K562 (cell line): ENCODE measurements around the gene SLFN12.

Experiments
- EP300 ChIP-seq: IDR thresholded peaks from 2 replicates; pipeline ENCODE4 v1.6.1; 2012; ENCODE audit warnings: low read length, improper control_type of control experiment
- GABPB2 ChIP-seq: fragments of 250-450 bp; sonication (Bioruptor Pico); conservative IDR thresholded peaks from 2 replicates; pipeline ENCODE4 v1.5.1; 2021; ENCODE audit warnings: mild to moderate bottlenecking
- KLF13 ChIP-seq: fragments of 450-650 bp; IDR thresholded peaks from 2 replicates; pipeline ENCODE4 v1.6.1; 2016; ENCODE audit warnings: missing genetic modification characterization, low read depth, mild to moderate bottlenecking, missing compliant biosample characterization, moderate library complexity, borderline replicate concordance
- MAFK ChIP-seq: IDR thresholded peaks from 2 replicates; pipeline ENCODE4 v1.6.1; 2011; ENCODE audit warnings: low read length, improper control_type of control experiment
- POLR2AphosphoS5 ChIP-seq: IDR thresholded peaks from 2 replicates; pipeline ENCODE4 v1.6.1; 2011; ENCODE audit warnings: mild to moderate bottlenecking, low read depth, low read length, moderate library complexity; ENCODE audit not compliant: control insufficient read depth, insufficient read depth
- RAD51 ChIP-seq: fragments of 450-650 bp; IDR thresholded peaks from 2 replicates; pipeline ENCODE4 v1.7.1; 2016; ENCODE audit warnings: low read depth, mild to moderate bottlenecking, borderline replicate concordance
- SIN3A ChIP-seq, 2 experiments: fragments of 150-350 bp in 1 of 2; IDR thresholded peaks; 2 replicates each; pipeline ENCODE4 v1.6.1; 2011 to 2016; ENCODE audit warnings: borderline replicate concordance in 2 of 2, low read depth in 2 of 2, low read length in 2 of 2, mild to moderate bottlenecking in 2 of 2, moderate library complexity in 2 of 2; ENCODE audit not compliant: control insufficient read depth in 1 of 2
- SPI1 ChIP-seq: IDR thresholded peaks from 2 replicates; pipeline ENCODE4 v1.6.1; 2011; ENCODE audit warnings: low read depth, low read length, control low read depth, borderline replicate concordance
- SREBF2 ChIP-seq: sonication (generic); formaldehyde crosslinking; IDR thresholded peaks from 2 replicates; pipeline ENCODE4 v1.4.0; 2020; ENCODE audit warnings: mild to moderate bottlenecking, missing genetic modification reagents
- ZBTB8A ChIP-seq: fragments of 450-650 bp; IDR thresholded peaks from 2 replicates; pipeline ENCODE4 v1.6.1; 2018; ENCODE audit warnings: mild to moderate bottlenecking, moderate library complexity; ENCODE audit not compliant: partially characterized antibody
- ZNF766 ChIP-seq: fragments of 200-800 bp; sonication (Bioruptor generic); conservative IDR thresholded peaks from 2 replicates; pipeline ENCODE4 v1.6.1; 2016; ENCODE audit warnings: missing genetic modification characterization, missing compliant biosample characterization
- TF ChIP-seq, protein P1 (sequence below): sonication (generic); formaldehyde crosslinking; IDR thresholded peaks from 2 replicates; pipeline ENCODE4 v1.8.1; 2022; ENCODE audit warnings: missing genetic modification reagents
- TF ChIP-seq, protein P2 (sequence below), 3 experiments: IDR thresholded peaks in 2 of 3; conservative IDR thresholded peaks in 1 of 3; 2 replicates each; pipeline ENCODE4 v1.5.1; 2011 to 2012; ENCODE audit warnings: low read length in 3 of 3, mild to moderate bottlenecking in 3 of 3, control low read depth in 2 of 3, improper control_type of control experiment in 1 of 3, inconsistent platforms in 1 of 3, low read depth in 1 of 3, mixed read lengths in 1 of 3, moderate library complexity in 1 of 3; ENCODE audit not compliant: insufficient read depth in 2 of 3
- TF ChIP-seq, protein P3 (sequence below): sonication (generic); formaldehyde crosslinking; IDR thresholded peaks from 2 replicates; pipeline ENCODE4 v1.5.0; 2020; ENCODE audit warnings: missing genetic modification reagents

DNA sequence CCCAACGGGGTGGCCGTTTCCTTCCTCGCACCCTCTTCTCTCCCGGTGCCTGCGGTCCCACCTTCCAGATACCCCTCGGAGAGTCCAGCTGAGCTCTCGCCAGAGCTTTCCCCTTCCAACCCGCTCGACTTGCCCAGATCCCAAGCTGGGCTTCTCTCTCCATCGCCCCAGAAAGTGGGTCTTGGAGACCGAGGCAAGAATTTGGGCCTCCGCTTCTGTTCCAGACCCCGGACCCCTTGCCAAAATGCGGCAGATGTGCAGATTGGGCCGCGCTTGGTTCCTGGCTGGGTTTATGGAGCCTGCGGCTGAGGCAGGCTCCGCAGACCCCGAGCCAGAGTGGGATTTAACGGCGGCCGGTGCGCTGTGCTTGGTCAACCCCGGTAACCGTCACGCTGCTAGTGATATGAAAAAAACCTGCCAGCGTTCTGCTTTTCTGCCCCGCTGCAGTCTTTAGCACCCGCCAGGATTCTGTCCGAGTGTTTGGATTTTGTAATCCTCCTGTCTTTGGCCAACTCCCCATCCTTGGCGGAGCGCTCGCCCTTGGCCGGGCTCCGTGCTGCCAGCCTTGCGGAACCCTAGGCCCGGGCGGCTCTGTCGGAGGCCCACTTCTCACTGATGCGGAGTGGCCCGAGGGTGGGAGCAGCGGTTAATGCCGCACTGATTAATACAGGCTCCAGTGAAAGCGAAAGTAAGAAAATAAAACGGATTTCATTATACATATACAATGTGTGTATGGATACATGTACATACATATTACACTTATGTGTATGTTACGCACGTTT is 58.1 kb downstream of the SLFN12 start:
- TF ChIP-seq SPI1 (no peak), ZBTB8A (no peak), POLR2AphosphoS5 (no peak), RAD51 (no peak), SREBF2 (CRISPR knock-in tag) (no peak), MAFK (no peak), ZNF766 (CRISPR knock-in tag) (no peak), SIN3A (IDR thresholded peaks at IDR 0.05; ENCODE audit: borderline replicate concordance in 2 of 2, control insufficient read depth in 1 of 2, low read depth in 2 of 2, low read length in 2 of 2) (no peak), EP300 (no peak), KLF13 (tag) (no peak), GABPB2 (CRISPR knock-in tag) (no peak)
- TF ChIP-seq, protein P1, sequence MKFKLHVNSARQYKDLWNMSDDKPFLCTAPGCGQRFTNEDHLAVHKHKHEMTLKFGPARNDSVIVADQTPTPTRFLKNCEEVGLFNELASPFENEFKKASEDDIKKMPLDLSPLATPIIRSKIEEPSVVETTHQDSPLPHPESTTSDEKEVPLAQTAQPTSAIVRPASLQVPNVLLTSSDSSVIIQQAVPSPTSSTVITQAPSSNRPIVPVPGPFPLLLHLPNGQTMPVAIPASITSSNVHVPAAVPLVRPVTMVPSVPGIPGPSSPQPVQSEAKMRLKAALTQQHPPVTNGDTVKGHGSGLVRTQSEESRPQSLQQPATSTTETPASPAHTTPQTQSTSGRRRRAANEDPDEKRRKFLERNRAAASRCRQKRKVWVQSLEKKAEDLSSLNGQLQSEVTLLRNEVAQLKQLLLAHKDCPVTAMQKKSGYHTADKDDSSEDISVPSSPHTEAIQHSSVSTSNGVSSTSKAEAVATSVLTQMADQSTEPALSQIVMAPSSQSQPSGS (CRISPR knock-in tag) = no peak
- TF ChIP-seq, protein P2, sequence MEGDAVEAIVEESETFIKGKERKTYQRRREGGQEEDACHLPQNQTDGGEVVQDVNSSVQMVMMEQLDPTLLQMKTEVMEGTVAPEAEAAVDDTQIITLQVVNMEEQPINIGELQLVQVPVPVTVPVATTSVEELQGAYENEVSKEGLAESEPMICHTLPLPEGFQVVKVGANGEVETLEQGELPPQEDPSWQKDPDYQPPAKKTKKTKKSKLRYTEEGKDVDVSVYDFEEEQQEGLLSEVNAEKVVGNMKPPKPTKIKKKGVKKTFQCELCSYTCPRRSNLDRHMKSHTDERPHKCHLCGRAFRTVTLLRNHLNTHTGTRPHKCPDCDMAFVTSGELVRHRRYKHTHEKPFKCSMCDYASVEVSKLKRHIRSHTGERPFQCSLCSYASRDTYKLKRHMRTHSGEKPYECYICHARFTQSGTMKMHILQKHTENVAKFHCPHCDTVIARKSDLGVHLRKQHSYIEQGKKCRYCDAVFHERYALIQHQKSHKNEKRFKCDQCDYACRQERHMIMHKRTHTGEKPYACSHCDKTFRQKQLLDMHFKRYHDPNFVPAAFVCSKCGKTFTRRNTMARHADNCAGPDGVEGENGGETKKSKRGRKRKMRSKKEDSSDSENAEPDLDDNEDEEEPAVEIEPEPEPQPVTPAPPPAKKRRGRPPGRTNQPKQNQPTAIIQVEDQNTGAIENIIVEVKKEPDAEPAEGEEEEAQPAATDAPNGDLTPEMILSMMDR (IDR thresholded peaks at IDR 0.05 in 2 of 3, conservative IDR thresholded peaks at IDR 0.05 in 1 of 3; ENCODE audit: insufficient read depth in 2 of 3, low read depth in 1 of 3, low read length in 3 of 3) = no peak
- TF ChIP-seq, protein P3, sequence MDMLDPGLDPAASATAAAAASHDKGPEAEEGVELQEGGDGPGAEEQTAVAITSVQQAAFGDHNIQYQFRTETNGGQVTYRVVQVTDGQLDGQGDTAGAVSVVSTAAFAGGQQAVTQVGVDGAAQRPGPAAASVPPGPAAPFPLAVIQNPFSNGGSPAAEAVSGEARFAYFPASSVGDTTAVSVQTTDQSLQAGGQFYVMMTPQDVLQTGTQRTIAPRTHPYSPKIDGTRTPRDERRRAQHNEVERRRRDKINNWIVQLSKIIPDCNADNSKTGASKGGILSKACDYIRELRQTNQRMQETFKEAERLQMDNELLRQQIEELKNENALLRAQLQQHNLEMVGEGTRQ (CRISPR knock-in tag) = no peak
